ENCODE measurements around the gene PCDHGA4.
"Not testable (repeated sequence)": the region's sequence is repeated elsewhere in the genome, so short reads cannot be mapped to it uniquely, and the experiment has no call there.

PCDHGA4 gene

DNA sequence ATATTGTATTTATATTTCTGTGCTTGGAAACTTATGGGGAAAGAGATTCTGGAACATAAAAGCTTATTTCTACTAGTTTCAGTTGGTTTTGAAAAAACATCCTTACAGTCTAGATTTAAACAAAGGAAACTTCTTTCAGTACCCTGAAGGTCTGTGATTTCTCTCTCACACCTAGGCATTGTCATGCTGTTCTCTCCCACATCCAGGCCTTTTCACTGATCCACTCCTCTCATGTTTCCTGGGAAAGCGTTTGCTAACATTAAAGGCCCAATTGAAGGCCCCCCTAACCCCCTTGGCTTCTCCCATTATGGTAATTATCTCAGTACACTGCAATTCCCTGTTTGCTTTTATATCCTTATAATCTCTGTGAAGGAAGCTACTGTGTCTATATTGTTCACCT is 12.0 kb upstream of the PCDHGA4 start:
- Mint-ChIP-seq H3K27me3 (peaks cover 61% of the 10 kb centered on the region), H3K4me3 (no peak overlapping the region), H3K27ac (no peak overlapping the region), H3K4me1 (no peaks in the 10 kb centered on the region), H3K36me3 (peaks cover 20% of the 10 kb centered on the region), H3K9me3 (peaks cover 38% of the 10 kb centered on the region)

DNA sequence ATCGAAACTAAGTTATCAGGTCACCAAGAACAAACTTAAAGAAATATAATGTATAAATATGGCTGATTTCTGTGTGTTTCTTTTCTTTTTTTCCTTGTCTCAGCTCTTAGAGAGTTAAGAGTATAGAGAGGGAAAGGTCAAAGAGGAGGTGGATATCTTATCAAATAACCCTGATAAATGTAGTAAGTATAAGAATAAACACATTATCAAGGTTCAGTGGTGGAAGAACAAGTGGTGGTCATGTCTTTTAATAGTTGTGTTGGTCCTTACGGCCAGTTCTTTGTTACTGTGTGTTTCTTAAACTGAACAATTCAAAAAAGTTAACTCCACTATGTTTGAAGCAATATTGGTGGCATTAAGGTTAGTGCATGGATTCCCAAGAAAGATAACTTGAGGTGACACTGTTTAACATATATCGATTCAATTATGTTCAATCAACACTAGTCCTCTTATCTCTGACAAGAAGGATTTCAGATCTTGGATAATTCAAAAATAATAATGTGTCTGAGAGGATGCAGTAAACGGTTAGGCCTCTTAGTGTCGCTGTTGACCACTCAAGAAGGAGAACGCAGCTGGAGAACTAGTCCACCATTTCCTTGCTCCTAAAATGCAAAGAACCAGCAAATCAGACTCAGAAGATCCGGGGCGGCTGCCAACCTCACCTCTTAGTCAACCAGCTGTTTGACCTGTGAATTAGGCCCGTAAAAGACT is 11.4 kb upstream of the PCDHGA4 start, which contains the start of gene PCDHGA3:
TSS of gene PCDHGA3 (plus strand) at position 588 of the 711 bp plus-strand sequence. CDS start 205 bp downstream, outside the sequence.
- no peak within 1 kb of the TSS for H3K27ac Mint-ChIP-seq
- peaks cover 20% of the 10 kb centered on the region for H3K36me3 Mint-ChIP-seq
- H3K4me3 Mint-ChIP-seq, result no peak within 1 kb of the TSS
- H3K9me3 Mint-ChIP-seq, result peaks cover 32% of the 10 kb centered on the region
- peaks cover 58% of the 10 kb centered on the region for H3K27me3 Mint-ChIP-seq
- no peaks in the 10 kb centered on the region for H3K4me1 Mint-ChIP-seq

DNA sequence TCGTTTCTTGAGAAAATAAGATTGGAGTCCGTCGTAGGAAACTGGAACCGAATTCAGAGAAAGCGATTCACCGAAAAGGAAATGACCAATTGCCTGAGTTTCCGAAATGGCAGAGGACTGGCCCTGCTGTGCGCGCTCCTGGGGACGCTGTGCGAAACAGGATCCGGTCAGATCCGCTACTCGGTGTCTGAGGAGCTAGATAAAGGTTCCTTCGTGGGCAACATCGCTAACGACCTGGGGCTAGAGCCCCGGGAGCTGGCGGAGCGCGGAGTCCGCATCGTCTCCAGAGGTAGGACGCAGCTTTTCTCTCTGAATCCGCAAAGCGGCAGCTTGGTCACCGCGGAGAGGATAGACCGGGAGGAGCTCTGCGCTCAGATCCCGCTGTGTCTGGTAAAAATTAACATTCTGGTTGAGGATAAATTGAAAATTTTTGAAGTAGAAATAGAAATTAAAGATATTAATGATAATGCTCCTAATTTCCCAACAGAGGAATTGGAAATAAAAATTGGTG is 10.8 kb upstream of the PCDHGA4 start:
- H3K36me3 Mint-ChIP-seq, result peaks cover 22% of the 10 kb centered on the region
- peaks cover 58% of the 10 kb centered on the region for H3K27me3 Mint-ChIP-seq
- peaks cover 35% of the 10 kb centered on the region for H3K9me3 Mint-ChIP-seq
- H3K4me1 Mint-ChIP-seq, result no peaks in the 10 kb centered on the region
- H3K4me3 Mint-ChIP-seq, result no peak overlapping the region
- no peak overlapping the region for H3K27ac Mint-ChIP-seq

DNA sequence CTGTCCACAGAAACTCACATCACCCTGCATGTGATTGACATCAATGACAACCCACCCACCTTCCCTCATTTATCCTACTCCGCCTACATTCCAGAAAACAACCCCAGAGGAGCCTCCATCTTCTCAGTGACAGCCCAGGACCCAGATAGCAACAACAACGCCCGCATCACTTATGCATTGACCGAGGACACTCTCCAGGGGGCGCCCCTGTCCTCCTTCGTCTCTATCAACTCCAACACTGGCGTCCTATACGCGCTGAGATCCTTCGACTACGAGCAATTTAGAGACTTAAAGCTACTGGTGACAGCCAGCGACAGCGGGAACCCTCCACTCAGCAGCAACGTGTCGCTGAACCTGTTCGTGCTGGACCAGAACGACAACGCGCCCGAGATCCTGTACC is 9.5 kb upstream of the PCDHGA4 start:
- H3K36me3 Mint-ChIP-seq, result peaks cover 21% of the 10 kb centered on the region
- no peak overlapping the region for H3K27ac Mint-ChIP-seq
- H3K4me1 Mint-ChIP-seq, result no peaks in the 10 kb centered on the region
- H3K4me3 Mint-ChIP-seq, result no peak overlapping the region
- H3K9me3 Mint-ChIP-seq, result peaks cover 33% of the 10 kb centered on the region
- peaks cover 63% of the 10 kb centered on the region for H3K27me3 Mint-ChIP-seq

GRCh38 chr5:141346017-141346416 is 8.8 kb upstream of the PCDHGA4 start:
- H3K9me3 Mint-ChIP-seq, result peaks cover 33% of the 10 kb centered on the region
- H3K27ac Mint-ChIP-seq, H3K4me1 Mint-ChIP-seq, H3K4me3 Mint-ChIP-seq: not testable (repeated sequence)
- peaks cover 66% of the 10 kb centered on the region for H3K27me3 Mint-ChIP-seq
- peaks cover 20% of the 10 kb centered on the region for H3K36me3 Mint-ChIP-seq

DNA sequence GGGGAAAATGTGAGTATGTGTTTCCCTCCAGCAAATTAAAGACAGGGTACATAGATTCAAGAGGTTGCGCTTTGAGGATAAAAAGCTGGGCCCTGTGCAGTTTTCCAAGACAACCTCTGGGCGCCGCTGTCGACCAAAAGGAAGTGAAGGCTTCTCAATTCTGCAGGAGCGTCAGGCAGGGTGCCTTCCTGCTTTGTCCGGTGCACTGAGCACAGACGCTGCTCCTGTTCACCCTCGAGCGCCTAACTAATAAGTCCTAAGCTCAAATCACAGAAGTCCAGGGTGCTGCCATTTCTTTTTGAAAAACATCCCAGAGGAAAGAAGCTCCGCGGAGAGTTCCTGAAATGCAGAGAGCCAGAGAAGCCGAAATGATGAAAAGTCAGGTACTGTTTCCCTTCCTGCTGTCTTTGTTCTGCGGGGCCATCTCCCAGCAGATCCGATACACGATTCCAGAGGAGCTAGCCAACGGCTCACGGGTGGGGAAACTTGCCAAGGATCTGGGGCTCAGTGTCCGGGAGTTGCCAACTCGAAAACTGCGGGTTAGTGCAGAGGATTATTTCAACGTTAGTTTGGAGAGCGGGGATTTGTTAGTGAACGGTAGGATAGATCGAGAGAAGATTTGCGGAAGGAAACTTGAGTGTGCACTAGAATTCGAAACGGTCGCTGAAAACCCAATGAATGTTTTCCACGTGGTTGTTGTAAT is 4.8 kb upstream of the PCDHGA4 start, which contains the start of gene PCDHGB1:
TSS of gene PCDHGB1 (plus strand) at position 183 of the 703 bp plus-strand sequence. CDS start at position 345, 162 bp downstream.
- H3K9me3 Mint-ChIP-seq, result peaks cover 31% of the 10 kb centered on the region

GRCh38 chr5:141351591-141351990 is 3.2 kb upstream of the PCDHGA4 start:
- Mint-ChIP-seq H3K27me3 (peaks cover 57% of the 10 kb centered on the region), H3K9me3 (peaks cover 24% of the 10 kb centered on the region), H3K36me3 (peaks cover 13% of the 10 kb centered on the region), H3K27ac (no peak overlapping the region), H3K4me3 (no peak overlapping the region), H3K4me1 (no peaks in the 10 kb centered on the region)

More for the DNA sequence above, 4.8 kb upstream of the PCDHGA4 start, which contains the start of gene PCDHGB1:
- H3K27me3 Mint-ChIP-seq, result peaks cover 55% of the 10 kb centered on the region
- peak within 1 kb of the TSS; percentile 80 for H3K27ac Mint-ChIP-seq
- H3K4me1 Mint-ChIP-seq, result no peaks in the 10 kb centered on the region
- H3K36me3 Mint-ChIP-seq, result peaks cover 18% of the 10 kb centered on the region
- no peak within 1 kb of the TSS for H3K4me3 Mint-ChIP-seq

DNA sequence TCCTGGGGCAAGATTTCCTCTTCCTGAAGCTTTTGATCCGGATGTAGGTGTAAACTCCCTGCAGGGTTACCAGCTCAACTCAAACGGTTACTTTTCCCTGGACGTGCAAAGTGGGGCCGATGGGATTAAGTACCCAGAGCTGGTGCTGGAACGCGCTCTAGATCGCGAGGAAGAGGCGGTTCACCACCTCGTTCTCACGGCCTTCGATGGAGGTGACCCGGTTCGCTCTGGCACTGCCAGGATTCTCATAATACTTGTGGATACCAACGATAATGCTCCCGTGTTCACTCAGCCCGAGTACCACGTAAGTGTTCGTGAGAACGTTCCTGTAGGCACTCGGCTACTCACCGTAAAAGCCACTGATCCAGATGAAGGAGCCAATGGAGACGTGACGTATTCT is 820 bp downstream of the PCDHGA4 start:
- peaks cover 59% of the 10 kb centered on the region for H3K27me3 Mint-ChIP-seq
- H3K9me3 Mint-ChIP-seq, result peaks cover 17% of the 10 kb centered on the region
- no peak overlapping the region for H3K27ac Mint-ChIP-seq
- H3K4me3 Mint-ChIP-seq, result no peak overlapping the region
- H3K36me3 Mint-ChIP-seq, result peaks cover 14% of the 10 kb centered on the region
- H3K4me1 Mint-ChIP-seq, result no peaks in the 10 kb centered on the region

DNA sequence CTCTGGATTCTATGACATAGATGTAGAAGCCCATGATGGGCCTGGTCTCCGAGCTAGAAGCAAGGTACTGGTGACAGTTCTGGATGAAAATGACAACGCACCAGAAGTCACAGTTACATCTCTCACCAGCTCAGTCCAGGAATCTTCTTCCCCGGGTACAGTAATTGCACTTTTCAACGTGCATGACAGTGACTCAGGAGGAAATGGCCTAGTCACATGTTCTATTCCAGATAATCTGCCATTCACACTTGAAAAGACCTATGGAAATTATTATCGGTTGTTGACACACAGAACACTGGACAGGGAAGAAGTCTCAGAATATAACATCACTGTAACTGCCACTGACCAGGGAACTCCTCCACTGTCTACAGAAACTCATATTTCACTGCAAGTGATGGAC is 1.3 kb downstream of the PCDHGA4 start:
- Mint-ChIP-seq H3K4me1 (no peaks in the 10 kb centered on the region), H3K27me3 (peaks cover 59% of the 10 kb centered on the region), H3K4me3 (no peak overlapping the region), H3K36me3 (peaks cover 18% of the 10 kb centered on the region), H3K27ac (no peak overlapping the region), H3K9me3 (peaks cover 17% of the 10 kb centered on the region)

- Mint-ChIP-seq H3K9me3 (peaks cover 17% of the 10 kb centered on the region), H3K36me3 (peaks cover 18% of the 10 kb centered on the region), H3K27me3 (peaks cover 63% of the 10 kb centered on the region), H3K4me3 (no peak overlapping the region), H3K27ac (no peak overlapping the region), H3K4me1 (no peaks in the 10 kb centered on the region)
These were observed 2.1 kb downstream of the PCDHGA4 start for GRCh38 chr5:141356950-141357349.

DNA sequence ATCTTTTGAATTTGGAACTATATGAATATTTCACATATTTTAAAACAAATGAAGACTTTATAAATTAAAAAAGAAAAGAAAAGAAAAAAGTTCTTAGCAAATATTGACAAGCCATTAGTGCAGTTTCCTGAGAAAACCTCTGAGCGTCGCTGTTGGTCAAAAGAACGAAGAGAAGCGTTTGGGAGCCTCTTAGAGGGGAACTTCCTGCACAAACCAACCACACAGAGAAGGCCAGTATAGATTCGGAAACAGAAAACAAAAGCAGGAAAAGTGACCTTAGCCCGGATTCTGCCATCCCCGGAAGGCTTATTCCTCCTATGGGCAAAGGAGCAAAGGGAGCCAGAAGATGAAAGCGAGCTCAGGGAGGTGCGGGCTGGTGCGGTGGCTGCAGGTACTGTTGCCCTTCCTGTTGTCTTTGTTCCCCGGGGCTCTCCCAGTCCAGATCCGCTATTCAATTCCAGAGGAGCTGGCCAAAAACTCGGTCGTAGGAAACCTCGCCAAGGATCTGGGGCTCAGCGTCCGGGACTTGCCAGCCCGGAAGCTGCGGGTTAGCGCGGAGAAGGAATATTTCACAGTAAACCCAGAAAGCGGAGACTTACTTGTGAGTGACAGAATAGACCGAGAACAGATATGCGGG is 5.1 kb downstream of the PCDHGA4 start, which contains the start of gene PCDHGB2:
TSS of gene PCDHGB2 (plus strand) at position 205 of the 637 bp plus-strand sequence. CDS start at position 347, 142 bp downstream.
- Mint-ChIP-seq H3K36me3 (peaks cover 24% of the 10 kb centered on the region), H3K4me1 (no peaks in the 10 kb centered on the region), H3K27me3 (peaks cover 67% of the 10 kb centered on the region), H3K27ac (peak within 1 kb of the TSS; percentile 48), H3K4me3 (peak within 1 kb of the TSS; percentile 81), H3K9me3 (peaks cover 28% of the 10 kb centered on the region)

DNA sequence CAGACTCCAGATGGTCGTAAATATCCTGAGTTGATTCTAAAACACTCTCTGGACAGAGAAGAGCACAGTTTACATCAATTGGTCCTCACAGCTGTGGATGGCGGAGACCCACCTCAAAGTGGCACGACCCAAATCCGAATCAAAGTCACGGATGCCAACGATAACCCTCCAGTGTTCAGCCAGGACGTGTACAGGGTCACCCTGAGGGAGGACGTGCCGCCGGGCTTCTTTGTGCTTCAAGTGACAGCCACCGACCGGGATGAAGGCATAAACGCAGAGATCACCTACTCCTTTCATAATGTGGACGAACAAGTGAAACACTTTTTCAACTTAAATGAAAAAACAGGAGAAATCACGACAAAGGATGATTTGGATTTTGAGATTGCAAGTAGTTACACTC is 5.9 kb downstream of the PCDHGA4 start:
- H3K4me3 Mint-ChIP-seq, result peak overlapping the region; percentile 15
- H3K9me3 Mint-ChIP-seq, result peaks cover 28% of the 10 kb centered on the region
- H3K27me3 Mint-ChIP-seq, result peaks cover 72% of the 10 kb centered on the region
- no peaks in the 10 kb centered on the region for H3K4me1 Mint-ChIP-seq
- H3K36me3 Mint-ChIP-seq, result peaks cover 31% of the 10 kb centered on the region
- no peak overlapping the region for H3K27ac Mint-ChIP-seq

DNA sequence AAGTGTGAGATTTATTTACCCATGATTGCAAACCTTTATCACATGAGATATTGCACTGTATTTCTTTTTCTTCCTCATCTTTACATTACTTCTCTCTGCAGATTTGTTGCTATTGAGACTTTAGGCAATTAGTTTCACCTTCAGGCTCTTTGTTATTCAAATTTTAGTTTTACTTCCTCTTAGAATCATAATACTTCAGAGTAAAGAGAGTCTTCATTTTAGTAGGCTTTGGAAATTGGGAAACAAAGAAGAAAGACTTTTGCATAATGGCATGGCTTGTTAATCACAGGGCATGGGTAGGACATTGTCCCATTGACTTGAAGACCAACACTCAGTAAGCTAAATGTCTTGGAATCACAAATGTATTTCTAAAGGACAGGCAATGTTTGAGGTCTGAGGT is 7.9 kb downstream of the PCDHGA4 start:
- peaks cover 28% of the 10 kb centered on the region for H3K9me3 Mint-ChIP-seq
- no peak overlapping the region for H3K27ac Mint-ChIP-seq
- peaks cover 32% of the 10 kb centered on the region for H3K36me3 Mint-ChIP-seq
- H3K4me1 Mint-ChIP-seq, result no peaks in the 10 kb centered on the region
- peaks cover 70% of the 10 kb centered on the region for H3K27me3 Mint-ChIP-seq
- H3K4me3 Mint-ChIP-seq, result no peak overlapping the region

- no peak within 1 kb of the TSS for H3K27ac Mint-ChIP-seq
- peaks cover 23% of the 10 kb centered on the region for H3K9me3 Mint-ChIP-seq
- peaks cover 71% of the 10 kb centered on the region for H3K27me3 Mint-ChIP-seq
- H3K4me1 Mint-ChIP-seq, result no peaks in the 10 kb centered on the region
- H3K4me3 Mint-ChIP-seq, result no peak within 1 kb of the TSS
- H3K36me3 Mint-ChIP-seq, result peaks cover 29% of the 10 kb centered on the region
These were observed 9.3 kb downstream of the PCDHGA4 start, which contains the start of gene PCDHGA5 for GRCh38 chr5:141363952-141364660. Gene PCDHGA5 (plus strand): TSS chr5:141364162. CDS start chr5:141364331, 169 bp downstream.

Data from activated naive CD4-positive, alpha-beta T cell treated with anti-CD3 and anti-CD28 coated beads, Interleukin-2, amount 50 U/mL, for 24 hours (primary cell).